Muscle of leg (tissue), 11 donors: ENCODE data around the gene CNTN2. TPM values are rescaled to one million over a fixed set of nuclear protein-coding genes. Genes with fewer than 3 reads are reported as not detected.

Source experiments
- DNase-seq: peaks from one replicate; pipeline ENCODE4 v3.0.0; 2013
- H3K27ac ChIP-seq: one replicate; pipeline ENCODE4 v1.5.1; 2013; ENCODE audit warnings: mild to moderate bottlenecking, low read length, control low read depth
- H3K27me3 ChIP-seq: one replicate; pipeline ENCODE4 v1.6.1; 2013; ENCODE audit warnings: low read length; ENCODE audit not compliant: control insufficient read depth, insufficient read depth
- H3K36me3 ChIP-seq: one replicate; pipeline ENCODE4 v1.6.1; 2013; ENCODE audit warnings: low read length; ENCODE audit not compliant: control insufficient read depth, insufficient read depth
- H3K4me1 ChIP-seq: one replicate; pipeline ENCODE4 v1.6.1; 2013; ENCODE audit warnings: low read length; ENCODE audit not compliant: control insufficient read depth, insufficient read depth
- H3K4me3 ChIP-seq: one replicate; pipeline ENCODE4 v1.5.1; 2013; ENCODE audit warnings: low read length, control low read depth
- H3K9me3 ChIP-seq: replicated peaks from 2 replicates; pipeline ENCODE4 v1.6.1; 2013; ENCODE audit warnings: low read depth, low read length; ENCODE audit not compliant: control insufficient read depth
- WGBS: methylation state at CpG from one replicate; pipeline ENCODE4 v1.1.5; 2013; ENCODE audit warnings: missing lambda C conversion rate; ENCODE audit not compliant: insufficient coverage; 5-methylcytosine and 5-hydroxymethylcytosine counted together
- polyA plus RNA-seq, 8 donors: library from polyadenylated mRNA; unstranded; fragments of 120-200 nt; gene quantifications; one replicate each; pipeline versions ENCODE4 v1.2.1 to v1.2.3, GENCODE V29; 2013; ENCODE audit warnings: inconsistent platforms in 1 of 8, low replicate concordance in 1 of 8; ENCODE audit not compliant: insufficient read length in 8 of 8, insufficient read depth in 1 of 8
- total RNA-seq: library from RNA; stranded (reverse); fragments of 120-200 nt; gene quantifications from one replicate; pipeline ENCODE4 v1.2.4, GENCODE V29; 2013

Gene CNTN2
- total and polyA plus RNA-seq, 9 donors = 0.23 to 1.5 (median 0.79) TPM

DNA sequence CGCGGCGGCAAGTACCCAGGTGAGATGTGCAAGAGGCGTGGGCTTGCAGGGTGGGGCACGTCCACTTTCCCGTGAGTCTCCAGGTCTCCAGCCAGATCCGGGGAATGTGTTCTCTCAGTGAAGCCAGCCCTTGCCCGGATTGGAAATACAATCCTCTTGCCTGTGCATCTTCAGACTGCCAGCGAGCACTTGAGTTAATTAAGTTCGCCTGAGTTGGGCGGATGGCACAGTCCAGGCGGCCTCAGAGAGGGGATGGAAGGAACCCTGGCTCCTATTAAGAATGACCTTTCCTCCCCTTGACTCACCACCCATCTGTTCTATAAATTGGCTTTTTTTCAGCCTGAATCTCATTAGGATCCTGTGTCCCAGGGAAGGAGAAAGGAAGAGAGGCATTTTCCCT is 33.3 kb upstream of the CNTN2 start:
- 84% methylated on average over 9 of the region's 12 CpGs for WGBS
- Histone ChIP-seq H3K27me3 (no peaks in the 10 kb centered on the region), H3K9me3 (no peaks in the 10 kb centered on the region), H3K4me3 (no peak overlapping the region), H3K27ac (no peak overlapping the region), H3K36me3 (no peaks in the 10 kb centered on the region), H3K4me1 (peaks cover 23% of the 10 kb centered on the region)
- DNase-seq = no peak

DNA sequence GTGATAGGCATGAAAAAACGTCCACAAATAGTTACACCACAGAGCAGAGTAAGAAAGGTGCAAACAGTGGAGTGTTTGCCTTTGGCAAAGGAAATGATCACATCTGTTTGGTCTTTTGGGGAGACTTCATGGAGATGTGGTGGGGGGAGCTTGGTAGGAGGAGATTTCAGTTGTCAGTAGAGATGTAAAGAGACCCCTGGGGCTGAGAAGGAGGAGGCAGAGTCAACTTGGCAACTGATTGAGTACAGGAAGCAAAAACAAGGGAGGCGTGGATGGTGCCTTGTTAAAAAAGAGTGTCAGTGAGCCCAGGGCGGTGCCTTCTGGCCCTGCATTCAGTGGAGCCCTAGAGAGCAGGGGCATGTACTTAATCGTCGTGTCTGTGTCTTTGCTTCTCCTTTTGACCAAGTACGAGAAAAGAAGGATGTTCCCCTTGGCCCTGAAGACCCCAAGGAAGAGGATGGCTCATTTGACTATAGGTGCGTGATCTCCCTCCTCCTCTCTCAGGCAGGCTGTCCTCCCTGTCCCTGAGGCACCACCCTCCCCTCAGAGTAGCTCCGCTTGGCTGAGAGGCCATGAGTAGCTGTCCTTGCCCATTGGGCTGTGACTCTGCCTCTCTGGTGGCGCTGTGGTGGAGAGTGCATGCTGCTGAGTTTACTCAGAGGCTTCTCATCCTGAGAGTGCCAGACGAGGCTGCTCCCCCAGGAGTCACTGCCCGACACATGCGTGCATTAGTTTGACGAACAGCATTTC is 30.4 kb upstream of the CNTN2 start:
- H3K4me3 ChIP-seq = no peak overlapping the region
- H3K27ac ChIP-seq = no peak overlapping the region
- no peaks in the 10 kb centered on the region for H3K9me3 ChIP-seq
- no peaks in the 10 kb centered on the region for H3K27me3 ChIP-seq
- no peaks in the 10 kb centered on the region for H3K36me3 ChIP-seq
- H3K4me1 ChIP-seq = peaks cover 26% of the 10 kb centered on the region
- peak; percentile 40 for DNase-seq
- WGBS = 51% methylated on average over 10 of the region's 13 CpGs

DNA sequence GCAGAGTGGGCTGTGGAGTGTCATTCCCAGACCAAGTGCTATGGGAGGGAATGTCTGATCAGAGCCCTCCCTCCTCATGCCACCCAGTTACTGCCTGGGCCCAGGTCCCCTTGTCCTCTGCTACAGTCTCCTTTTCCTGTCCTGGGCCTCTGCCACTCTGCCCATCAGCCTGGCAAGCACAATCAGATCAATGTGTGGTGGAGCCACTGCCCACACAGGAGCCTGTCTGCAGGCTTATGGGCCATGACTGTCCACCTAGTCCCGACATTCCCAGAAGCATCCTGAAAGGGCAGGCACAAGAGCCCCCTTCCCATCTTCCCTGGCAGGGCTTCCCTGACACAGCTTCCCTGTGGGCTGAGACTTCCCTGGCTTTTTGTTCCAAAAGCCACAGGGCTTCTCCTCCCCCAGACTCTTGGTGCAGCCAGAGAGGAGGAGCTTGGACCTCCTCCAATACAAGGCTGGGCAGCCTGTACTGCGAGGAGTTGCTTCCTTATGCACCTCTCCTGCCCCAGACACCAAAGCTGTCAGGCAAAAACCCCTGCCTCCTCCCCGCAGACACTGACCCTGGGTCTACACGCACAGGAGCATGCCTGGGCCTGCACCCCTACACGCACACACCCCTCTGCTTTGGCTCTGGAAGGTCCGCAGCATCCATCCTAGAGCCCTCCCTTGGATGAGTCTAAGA is 29.2 kb upstream of the CNTN2 start:
- Histone ChIP-seq H3K27ac (no peak overlapping the region), H3K9me3 (no peaks in the 10 kb centered on the region), H3K27me3 (no peaks in the 10 kb centered on the region), H3K4me1 (peaks cover 26% of the 10 kb centered on the region), H3K36me3 (no peaks in the 10 kb centered on the region), H3K4me3 (no peak overlapping the region)
- 45% methylated on average over 4 of the region's 6 CpGs for WGBS
- DNase-seq = peak; percentile 83

DNA sequence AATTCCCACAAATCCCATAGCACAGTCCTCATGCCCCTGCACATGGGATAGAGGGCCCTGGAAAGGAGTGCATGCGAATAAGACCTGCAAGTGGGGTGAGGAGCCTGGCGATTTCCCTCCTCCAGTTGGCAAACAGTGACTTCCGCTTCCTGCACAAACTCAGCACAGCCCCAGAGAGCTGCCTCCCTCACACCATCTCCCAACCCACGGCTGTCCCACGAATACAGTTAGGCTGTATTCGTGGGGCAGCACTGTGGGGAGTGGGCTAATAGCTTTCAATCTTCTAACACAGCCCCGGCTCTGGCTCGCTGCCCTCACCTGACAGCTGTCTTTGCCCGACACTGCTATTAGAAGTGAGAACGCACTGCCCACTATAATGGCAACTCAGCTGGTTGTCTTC is 28.2 kb upstream of the CNTN2 start:
- Histone ChIP-seq H3K36me3 (no peaks in the 10 kb centered on the region), H3K27me3 (peaks cover 3% of the 10 kb centered on the region), H3K9me3 (no peaks in the 10 kb centered on the region), H3K27ac (no peak overlapping the region), H3K4me3 (no peak overlapping the region), H3K4me1 (peaks cover 26% of the 10 kb centered on the region)
- no peak for DNase-seq
- no CpG with 5 or more reads among the region's 10 CpGs for WGBS

DNA sequence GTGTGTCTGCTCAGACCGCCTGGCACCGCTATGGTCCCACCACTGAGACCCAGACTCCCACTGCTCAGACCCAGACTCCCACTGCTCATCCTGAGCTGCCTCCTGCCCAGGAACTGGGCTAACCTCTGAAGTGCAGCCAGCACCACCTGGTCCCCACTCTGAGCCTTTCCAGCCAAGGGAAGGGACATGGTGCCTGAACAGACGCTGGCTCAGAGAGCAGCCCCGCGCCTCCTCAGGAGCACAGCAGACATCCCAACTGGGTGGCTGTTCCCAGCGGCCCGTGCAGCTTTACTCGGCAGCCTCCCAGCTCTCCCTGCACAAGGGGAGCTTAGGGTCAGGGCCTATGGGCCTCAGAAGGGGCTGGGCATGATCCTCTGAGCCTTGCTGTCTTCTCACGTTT is 27.8 kb upstream of the CNTN2 start:
- Histone ChIP-seq H3K27me3 (peaks cover 4% of the 10 kb centered on the region), H3K4me3 (no peak overlapping the region), H3K9me3 (no peaks in the 10 kb centered on the region), H3K36me3 (no peaks in the 10 kb centered on the region), H3K27ac (no peak overlapping the region), H3K4me1 (peaks cover 26% of the 10 kb centered on the region)
- WGBS = 68% methylated on average over 7 of the region's 9 CpGs
- no peak for DNase-seq

DNA sequence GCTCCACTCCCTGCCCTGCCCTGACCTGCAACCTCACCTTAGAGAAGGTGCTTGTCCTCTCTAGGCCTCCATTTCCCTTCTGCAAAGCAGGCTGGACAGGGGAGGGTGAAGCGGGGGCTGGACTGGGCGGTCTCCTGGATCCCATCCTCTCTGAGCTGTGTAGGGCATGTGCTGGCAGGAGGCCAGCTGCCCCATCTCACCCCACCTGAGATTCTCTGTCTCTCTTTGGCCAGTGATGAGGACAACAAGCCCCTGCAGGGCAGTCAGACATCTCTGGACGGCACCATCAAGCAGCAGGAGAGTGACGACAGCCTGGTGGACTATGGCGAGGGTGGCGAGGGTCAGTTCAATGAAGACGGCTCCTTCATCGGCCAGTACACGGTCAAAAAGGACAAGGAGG is 26.9 kb upstream of the CNTN2 start:
- H3K27ac ChIP-seq = no peak overlapping the region
- H3K36me3 ChIP-seq = no peaks in the 10 kb centered on the region
- 96% methylated on average over 7 of the region's 9 CpGs for WGBS
- no peak for DNase-seq
- H3K4me1 ChIP-seq = peaks cover 26% of the 10 kb centered on the region
- H3K4me3 ChIP-seq = no peak overlapping the region
- H3K27me3 ChIP-seq = peaks cover 7% of the 10 kb centered on the region
- H3K9me3 ChIP-seq = no peaks in the 10 kb centered on the region

DNA sequence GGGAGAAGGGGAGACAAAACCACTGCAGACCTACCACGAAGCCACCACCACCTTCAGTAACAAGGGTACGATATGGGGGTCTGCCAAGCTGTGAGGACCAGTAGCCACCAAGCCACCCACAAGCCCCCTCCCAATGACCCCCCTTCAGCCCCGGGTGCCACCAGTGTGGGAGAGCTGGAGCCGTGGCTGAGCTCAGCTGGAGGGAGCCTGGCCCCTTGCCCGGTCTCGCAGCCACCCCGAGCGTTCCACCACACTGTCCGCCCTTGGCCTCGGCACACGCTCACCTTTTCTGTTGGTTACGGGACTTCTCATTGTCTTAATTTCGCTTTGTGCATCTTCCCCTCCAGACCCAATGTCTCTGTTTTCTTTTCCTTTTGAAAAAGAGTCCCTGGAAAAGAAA is 26.4 kb upstream of the CNTN2 start:
- peaks cover 26% of the 10 kb centered on the region for H3K4me1 ChIP-seq
- 79% methylated on average over 9 of the region's 13 CpGs for WGBS

DNA sequence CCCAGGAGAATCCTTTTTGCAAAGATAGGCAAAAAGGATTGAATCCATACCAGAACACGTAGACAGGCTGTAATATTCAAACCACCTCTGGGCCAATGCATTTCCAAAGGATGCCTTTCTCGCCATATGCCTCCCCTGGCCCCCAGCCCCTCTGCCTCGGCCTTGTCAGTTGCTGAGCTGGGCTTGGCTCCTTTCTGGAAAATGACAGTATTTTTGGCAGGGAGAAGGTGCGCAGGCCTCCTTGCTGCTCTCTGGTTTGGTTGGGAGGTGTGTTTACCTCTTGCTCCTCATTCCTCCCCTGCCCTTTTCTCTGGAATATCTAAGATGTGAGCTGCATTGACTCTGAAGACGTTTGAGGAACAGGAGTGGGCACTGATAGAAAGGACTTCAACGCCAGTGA is 26.0 kb upstream of the CNTN2 start:
- Histone ChIP-seq H3K27ac (no peak overlapping the region), H3K27me3 (peaks cover 7% of the 10 kb centered on the region), H3K4me3 (no peak overlapping the region), H3K9me3 (no peaks in the 10 kb centered on the region), H3K36me3 (no peaks in the 10 kb centered on the region), H3K4me1 (peaks cover 26% of the 10 kb centered on the region)
- no peak for DNase-seq
- 70% methylated on average over 2 of the region's 6 CpGs for WGBS

More for the DNA sequence above, 26.4 kb upstream of the CNTN2 start:
- Histone ChIP-seq H3K4me3 (no peak overlapping the region), H3K9me3 (no peaks in the 10 kb centered on the region), H3K27ac (no peak overlapping the region), H3K36me3 (no peaks in the 10 kb centered on the region), H3K27me3 (peaks cover 7% of the 10 kb centered on the region)
- DNase-seq = no peak

DNA sequence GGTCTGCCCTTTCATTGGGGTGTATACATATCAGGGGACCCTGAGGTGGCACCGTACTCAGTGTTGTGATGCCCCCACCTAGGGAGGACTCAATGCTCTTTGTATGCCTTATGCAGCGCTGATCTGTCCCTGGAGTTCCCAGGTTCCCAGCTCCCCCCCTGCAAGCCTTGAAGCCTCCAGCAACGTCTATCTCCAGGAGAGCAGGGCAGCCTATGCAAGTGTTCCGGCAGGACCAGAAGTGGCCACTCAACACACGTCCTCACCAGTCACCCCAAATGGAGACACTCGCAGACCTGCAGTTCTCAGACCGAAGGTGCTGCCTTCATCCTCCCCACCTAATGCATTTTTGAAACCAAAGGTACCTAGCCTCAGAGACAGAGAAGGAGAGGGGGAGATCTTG is 25.2 kb upstream of the CNTN2 start:
- Histone ChIP-seq H3K27ac (no peak overlapping the region), H3K27me3 (peaks cover 7% of the 10 kb centered on the region), H3K9me3 (no peaks in the 10 kb centered on the region), H3K4me3 (no peak overlapping the region), H3K36me3 (no peaks in the 10 kb centered on the region), H3K4me1 (peaks cover 20% of the 10 kb centered on the region)
- 73% methylated on average over 5 of the region's 7 CpGs for WGBS
- no peak for DNase-seq

DNA sequence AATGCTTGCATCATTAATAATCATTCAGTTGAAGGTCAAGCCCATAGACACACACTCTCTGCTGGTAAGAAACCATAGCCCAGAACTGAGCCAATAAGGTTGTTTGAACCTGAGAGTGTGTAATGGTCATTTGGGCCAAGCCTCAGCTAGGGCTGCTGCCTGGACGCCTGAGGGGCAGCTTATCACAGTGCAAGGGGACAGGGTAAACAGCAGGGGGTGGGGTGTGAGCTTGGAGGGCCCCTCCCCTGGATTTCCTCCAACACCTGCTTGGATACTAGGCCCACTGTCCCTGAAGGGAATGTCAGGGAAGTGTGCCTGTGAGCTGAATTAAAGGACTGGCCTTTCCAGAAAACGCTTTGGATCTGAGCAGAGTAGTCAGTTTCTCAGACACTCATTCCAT is 24.6 kb upstream of the CNTN2 start:
- Histone ChIP-seq H3K36me3 (no peaks in the 10 kb centered on the region), H3K4me3 (no peak overlapping the region), H3K27ac (no peak overlapping the region), H3K27me3 (peaks cover 7% of the 10 kb centered on the region), H3K4me1 (peaks cover 17% of the 10 kb centered on the region), H3K9me3 (no peaks in the 10 kb centered on the region)
- no peak for DNase-seq
- no CpG with 5 or more reads among the region's 2 CpGs for WGBS
